Effector CD4-positive, alpha-beta T cell (primary cell): ENCODE measurements around the gene SYT2. TPM values are rescaled to one million over a fixed set of nuclear protein-coding genes. Genes with fewer than 3 reads are reported as not detected.
"Not testable (repeated sequence)": the region's sequence is repeated elsewhere in the genome, so short reads cannot be mapped to it uniquely, and the experiment has no call there.

Experiments used
- DNase-seq: peaks from one replicate; pipeline ENCODE4 v3.0.0-alpha.2; 2020
- total RNA-seq: gene quantifications from one replicate; lab custom pipeline; 2026; lab: John Stamatoyannopoulos, UW

The SYT2 gene
- total RNA-seq, result not detected

- no peak for DNase-seq
These were observed at the start of gene SYT2 for GRCh38 chr1:202710070-202711045. TSS of gene SYT2 (minus strand) at chr1:202710454. CDS start at chr1:202605772, 104,682 bp downstream.

DNA sequence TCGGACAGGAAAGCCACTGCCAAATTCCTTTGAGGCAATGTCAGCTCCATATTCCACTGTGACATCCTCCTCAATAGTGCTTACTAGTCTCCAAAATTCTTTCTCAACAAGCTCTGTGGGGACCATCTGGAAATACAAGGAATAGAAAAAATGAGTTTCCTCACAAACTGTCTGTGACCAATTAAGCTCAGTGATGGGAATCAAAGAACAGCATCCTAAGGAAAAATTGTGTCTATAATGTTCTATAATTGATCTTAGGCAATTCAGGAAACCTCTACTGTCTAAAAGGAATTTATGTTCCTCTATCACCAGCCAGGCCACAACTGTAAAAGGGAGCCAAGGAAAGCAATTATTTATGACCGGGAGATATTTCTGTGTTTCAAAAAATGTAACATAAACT is 46.1 kb upstream of the SYT2 start:
- DNase-seq, result no peak

- no peak for DNase-seq
These were observed 44.0 kb upstream of the SYT2 start for GRCh38 chr1:202754293-202754692.

DNA sequence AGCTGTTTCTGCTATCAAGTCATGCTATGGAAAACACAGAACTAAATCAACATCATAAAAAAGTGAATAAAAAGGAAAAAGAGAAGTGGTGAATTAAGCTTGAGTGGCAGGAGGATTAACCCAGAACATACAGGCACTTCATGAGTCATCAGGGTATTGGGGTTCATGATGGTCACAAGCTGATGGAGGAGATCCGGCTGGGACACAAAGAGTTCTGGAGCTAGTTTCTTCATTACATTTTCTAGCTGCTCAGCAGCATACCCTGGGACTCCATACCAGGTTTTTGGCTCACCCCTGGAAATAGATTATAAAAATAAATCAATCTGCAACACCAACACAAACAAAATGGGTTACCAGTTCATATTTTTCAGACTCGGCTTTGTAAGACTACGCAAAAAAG is 42.5 kb upstream of the SYT2 start:
- no peak for DNase-seq

DNA sequence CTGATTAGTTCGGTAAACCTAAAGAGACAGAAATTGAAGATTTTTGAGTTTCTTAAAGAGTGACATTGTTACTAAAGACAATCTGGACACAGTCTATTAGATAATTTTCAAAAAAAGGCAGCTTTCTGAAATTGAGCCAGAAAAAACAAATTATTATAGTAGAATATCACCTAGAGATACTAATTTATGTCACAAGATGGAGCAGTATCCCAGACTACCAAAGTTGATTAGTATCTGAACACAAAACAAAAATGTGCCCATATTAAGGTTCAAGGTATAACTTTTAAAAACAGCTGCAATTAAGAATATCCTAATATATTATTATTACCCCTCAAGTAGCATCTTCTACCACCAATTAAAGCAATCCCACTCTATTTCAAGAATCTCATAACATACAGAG is 40.5 kb upstream of the SYT2 start:
- DNase-seq, result no peak

DNA sequence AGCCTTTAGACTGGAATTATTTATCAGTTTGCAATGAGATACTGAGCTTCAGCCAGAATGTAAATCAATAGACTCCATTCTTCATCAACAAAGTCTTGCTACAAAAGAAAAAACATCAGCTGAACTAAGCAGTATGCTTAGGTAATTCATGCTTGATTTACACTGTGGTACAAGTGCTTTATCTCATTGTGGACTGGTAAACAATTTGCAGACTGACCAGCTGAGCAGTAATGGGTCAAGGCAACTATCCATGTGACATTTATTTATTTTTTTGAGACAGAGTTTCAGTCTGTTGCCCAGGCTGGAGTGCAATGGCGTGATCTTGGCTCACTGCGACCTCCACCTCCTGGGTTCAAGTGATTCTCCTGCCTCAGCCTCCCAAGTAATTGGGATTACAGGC is 39.8 kb upstream of the SYT2 start:
- DNase-seq, result no peak

- no peak for DNase-seq
These were observed 35.2 kb upstream of the SYT2 start for GRCh38 chr1:202745323-202745888.

GRCh38 chr1:202744770-202745169 is 34.5 kb upstream of the SYT2 start:
- not testable (repeated sequence) for DNase-seq

- DNase-seq, result no peak
These were observed 32.2 kb upstream of the SYT2 start for GRCh38 chr1:202742496-202742895.

DNA sequence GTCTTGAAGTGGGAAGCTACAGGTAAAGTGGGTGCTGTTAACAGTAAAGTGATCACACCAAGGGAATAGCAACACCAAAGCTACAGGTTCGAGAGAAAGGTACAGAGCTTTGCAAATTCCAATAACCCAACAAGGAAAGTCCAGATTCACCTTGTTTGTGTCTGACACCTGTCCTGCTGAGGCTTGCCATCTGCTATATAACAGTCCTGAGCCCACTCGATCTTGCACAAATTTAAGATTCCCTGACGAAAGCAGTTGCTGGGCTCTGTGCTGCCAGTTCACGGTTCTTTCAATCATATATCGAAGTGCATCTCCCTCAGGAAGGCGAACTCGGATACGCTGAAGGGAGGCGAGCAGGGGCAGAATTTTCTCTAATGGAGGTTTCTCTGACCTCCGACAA is 23.0 kb upstream of the SYT2 start:
- no peak for DNase-seq

- no peak for DNase-seq
These were observed 18.7 kb upstream of the SYT2 start for GRCh38 chr1:202728951-202729350.

GRCh38 chr1:202725526-202725925 is 15.3 kb upstream of the SYT2 start:
- DNase-seq, result no peak

DNA sequence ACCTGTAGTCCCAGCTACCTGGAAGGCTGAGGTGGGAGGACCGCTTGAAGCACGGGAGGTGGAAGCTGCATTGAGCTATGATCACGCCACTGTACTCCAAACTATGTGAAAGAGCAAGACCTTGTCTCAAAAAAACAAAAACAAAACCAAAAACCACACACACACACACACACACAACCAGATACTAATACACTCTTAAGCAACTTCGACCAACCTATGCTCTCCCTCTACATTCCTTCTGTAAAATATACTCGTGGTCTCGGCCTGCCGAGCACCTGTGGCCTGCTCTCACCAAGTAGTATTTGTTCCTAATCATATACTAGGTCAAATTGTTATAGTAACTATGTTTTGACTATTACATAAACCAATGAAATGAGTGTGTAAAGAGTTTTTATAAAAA is 13.5 kb upstream of the SYT2 start:
- DNase-seq, result no peak

DNA sequence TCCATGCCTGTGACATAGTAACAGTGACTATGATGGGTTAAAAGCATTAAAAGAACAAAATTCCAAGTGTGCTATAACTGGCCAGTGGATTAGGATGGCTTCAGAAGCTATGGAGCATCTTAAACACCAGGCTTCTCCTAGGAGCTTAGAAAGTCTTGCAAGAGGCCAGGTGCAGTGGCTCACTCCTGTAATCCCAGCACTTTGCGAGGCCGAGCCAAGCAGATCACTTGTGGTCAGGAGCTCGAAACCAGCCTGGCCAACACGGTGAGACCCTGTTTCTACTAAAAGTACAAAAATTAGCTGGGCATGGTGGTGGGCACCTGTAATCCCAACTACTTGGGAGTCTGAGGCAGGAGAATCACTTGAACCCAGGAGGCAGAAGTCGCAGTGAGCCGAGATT is 12.8 kb upstream of the SYT2 start:
- not testable (repeated sequence) for DNase-seq

GRCh38 chr1:202716654-202717053 is 6.4 kb upstream of the SYT2 start:
- DNase-seq, result no peak

DNA sequence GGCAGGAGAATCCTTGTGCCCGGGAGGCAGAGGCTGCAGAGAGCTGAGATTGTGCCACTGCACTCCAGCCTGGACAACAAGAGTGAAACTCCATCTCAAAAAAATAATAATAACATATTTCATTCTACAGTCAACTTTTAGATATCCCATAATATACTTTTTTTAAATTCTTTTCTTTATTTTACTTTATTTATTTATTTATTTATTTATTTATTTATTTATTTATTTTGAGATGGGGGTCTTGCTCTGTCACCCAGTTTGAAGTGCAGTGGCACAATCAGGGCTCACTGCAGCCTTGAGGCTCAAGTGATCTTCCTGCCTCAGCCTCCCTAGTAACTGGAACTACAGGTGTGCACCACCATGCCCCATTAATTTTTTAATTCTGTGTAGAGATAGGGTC is 3.9 kb upstream of the SYT2 start:
- not testable (repeated sequence) for DNase-seq

GRCh38 chr1:202713110-202713509 is 2.9 kb upstream of the SYT2 start:
- DNase-seq, result no peak

- no peak for DNase-seq
These were observed 1.8 kb upstream of the SYT2 start for GRCh38 chr1:202711949-202712635.

- DNase-seq, result no peak
These were observed 795 bp downstream of the SYT2 start for GRCh38 chr1:202709276-202710041.

DNA sequence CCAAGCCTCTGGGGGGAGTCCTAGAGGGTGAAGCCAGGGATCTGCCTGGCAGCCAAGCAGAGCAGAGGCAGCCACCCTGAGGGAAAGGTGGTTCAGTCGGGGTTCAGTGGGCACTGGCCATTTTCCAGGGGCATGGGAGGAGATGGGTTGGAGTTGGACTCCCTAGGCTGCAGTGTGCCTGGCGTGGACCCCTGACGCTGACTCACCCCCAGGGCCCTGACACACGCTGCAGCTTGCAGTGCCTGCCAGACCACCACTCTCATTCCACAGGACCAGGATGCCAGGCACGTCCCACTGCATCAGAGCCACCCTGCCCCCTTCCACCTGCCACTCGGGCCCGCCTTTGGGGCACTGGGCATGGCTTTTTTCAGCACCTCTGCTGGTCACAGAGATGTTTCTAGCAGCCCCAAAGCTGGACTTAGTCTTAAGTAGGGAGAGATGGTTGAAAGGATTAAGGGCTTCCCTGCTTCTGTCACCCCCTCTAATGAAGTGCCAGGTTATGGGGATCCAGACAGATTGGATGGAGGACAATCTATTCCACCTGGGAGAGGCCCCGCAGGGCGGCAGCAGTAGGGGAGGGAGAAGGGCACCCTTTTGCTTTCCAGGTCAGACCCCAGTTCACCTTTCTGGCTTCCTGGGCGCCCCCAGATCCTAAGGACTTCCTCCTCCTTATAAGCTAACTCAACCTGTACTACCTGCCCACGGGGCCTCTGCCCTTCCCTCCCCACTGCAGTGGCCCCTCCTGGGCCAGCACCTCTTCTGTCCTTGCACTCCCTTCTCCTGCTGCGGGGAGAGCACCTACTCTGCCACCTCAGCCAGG is 1.6 kb downstream of the SYT2 start:
- no peak for DNase-seq

GRCh38 chr1:202706851-202707250 is 3.4 kb downstream of the SYT2 start:
- no peak for DNase-seq

DNA sequence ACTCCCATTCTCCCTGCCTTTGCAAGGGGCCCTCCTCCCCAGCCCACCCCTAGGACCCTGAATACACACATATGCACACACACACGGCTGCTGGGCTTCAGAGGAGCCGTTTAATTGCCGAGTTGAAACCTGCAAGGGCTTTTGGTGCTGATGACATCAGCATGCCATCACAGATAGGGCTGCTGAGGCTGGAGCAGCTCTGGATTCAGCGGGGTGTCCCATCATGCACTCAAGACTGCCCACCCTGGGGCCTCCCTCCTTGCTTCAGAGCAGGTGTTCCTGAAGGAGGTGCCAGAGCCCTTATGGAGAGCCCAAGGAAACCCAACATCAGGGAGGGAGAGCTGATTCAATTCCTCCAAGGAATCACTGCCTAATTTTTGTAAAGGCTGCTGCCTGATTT is 5.7 kb downstream of the SYT2 start:
- DNase-seq, result no peak
